Esophagus squamous epithelium (tissue), 5 donors: Measurements from ENCODE around the gene VKORC1L1. TPM values are rescaled to one million over a fixed set of nuclear protein-coding genes. Genes with fewer than 3 reads are reported as not detected.
"Not testable (repeated sequence)": the region's sequence is repeated elsewhere in the genome, so short reads cannot be mapped to it uniquely, and the experiment has no call there.

Experiments
- DNase-seq: peaks from one replicate; lab custom pipeline; 2025; lab: John Stamatoyannopoulos, UW
- H3K27ac ChIP-seq, 4 donors: fragments of 200-600 bp; sonication (generic); one replicate each; pipeline ENCODE4 v1.5.1; 2016 to 2019; ENCODE audit warnings: mild to moderate bottlenecking in 1 of 4
- H3K27me3 ChIP-seq, 4 donors: fragments of 200-600 bp; sonication (generic); 1 replicate in 3 of 4; 2 replicates in 1 of 4; pipeline versions ENCODE4 v1.5.1 to v1.6.0; 2017 to 2021; ENCODE audit warnings: antibody characterized with exemption in 1 of 4
- H3K36me3 ChIP-seq, 3 donors: fragments of 200-600 bp; sonication (generic); one replicate each; pipeline ENCODE4 v1.5.1; 2016 to 2019
- H3K4me1 ChIP-seq, 3 donors: fragments of 200-600 bp; sonication (generic); one replicate each; pipeline ENCODE4 v1.5.1; 2017 to 2019
- H3K4me3 ChIP-seq, 4 donors: fragments of 200-600 bp; sonication (generic); 1 replicate in 3 of 4; 2 replicates in 1 of 4; pipeline ENCODE4 v1.5.1; 2016 to 2019; ENCODE audit warnings: mild to moderate bottlenecking in 2 of 4, moderate library complexity in 1 of 4
- H3K9me3 ChIP-seq, 3 donors: fragments of 200-600 bp; sonication (generic); one replicate each; pipeline ENCODE4 v1.5.1; 2016 to 2019
- CTCF ChIP-seq, 6 experiments: fragments of 450-650 bp in 4 of 6; fragments of 200-600 bp in 2 of 6; sonication (generic) in 2 of 6; IDR thresholded peaks; one replicate each; pipeline ENCODE4 v1.5.1; 2016 to 2019; ENCODE audit warnings: antibody characterized with exemption in 6 of 6, mild to moderate bottlenecking in 4 of 6, moderate library complexity in 4 of 6
- POLR2A ChIP-seq, 4 donors: fragments of 450-650 bp; IDR thresholded peaks; one replicate each; pipeline ENCODE4 v1.6.1; 2017; ENCODE audit warnings: antibody characterized with exemption in 4 of 4, mild to moderate bottlenecking in 4 of 4, moderate library complexity in 3 of 4
- WGBS, 2 donors: methylation state at CpG; one replicate each; pipeline ENCODE4 v1.1.5; 2018; 5-methylcytosine and 5-hydroxymethylcytosine counted together
- intact Hi-C: fragments of 100-400 bp; cut with DNase I; formaldehyde crosslinking; loops from one replicate; pipeline ENCODE4 v1.15.0; 2022
- total RNA-seq, 4 donors: library from RNA; depleted of rRNA; stranded (reverse); fragments of >200 nt; gene quantifications; one replicate each; pipeline ENCODE4 v1.1.0, GENCODE V29; 2016
- donor health status: DM: yes; HTN: yes; CAD: no.

VKORC1L1 gene
- total RNA-seq, 4 donors from 2014 or later, result 7.2 to 18.5 (median 11.2) TPM

- H3K36me3 ChIP-seq, result peaks cover 0 to 13% (median 0%) of the 10 kb centered on the region in 3 donors
- H3K27ac ChIP-seq, result no peak overlapping the region
- H3K27me3 ChIP-seq, result no peaks in the 10 kb centered on the region
- no peaks in the 10 kb centered on the region for H3K4me1 ChIP-seq
- TF ChIP-seq CTCF (IDR thresholded peaks at IDR 0.05) (no peak), POLR2A (IDR thresholded peaks at IDR 0.05) (no peak)
- no peak for DNase-seq
- intact Hi-C loops, result no loop called here
- no peaks in the 10 kb centered on the region for H3K9me3 ChIP-seq
- no peak overlapping the region for H3K4me3 ChIP-seq
- WGBS, 2 donors, result 89 to 90% methylated on average over 7 of the region's 7 CpGs
Measured at GRCh38 chr7:65938336-65938895, 65.5 kb downstream of the VKORC1L1 start.

- H3K4me1 ChIP-seq, H3K4me3 ChIP-seq, H3K9me3 ChIP-seq, H3K27me3 ChIP-seq, H3K27ac ChIP-seq, intact Hi-C loops, H3K36me3 ChIP-seq, DNase-seq: not testable (repeated sequence)
- 54 to 58% methylated on average over 1 of the region's 5 CpGs for WGBS, 2 donors
Measured at GRCh38 chr7:65945787-65946186, 72.9 kb downstream of the VKORC1L1 start.

- no peak for DNase-seq
- no peaks in the 10 kb centered on the region for H3K27me3 ChIP-seq
- TF ChIP-seq CTCF (IDR thresholded peaks at IDR 0.05), result no peak
- H3K27ac ChIP-seq, result no peak overlapping the region
- peaks cover 0 to 3% (median 0%) of the 10 kb centered on the region in 3 donors for H3K4me1 ChIP-seq
- no peaks in the 10 kb centered on the region for H3K9me3 ChIP-seq
- H3K4me3 ChIP-seq, result no peak overlapping the region
- H3K36me3 ChIP-seq, result no peaks in the 10 kb centered on the region
- WGBS, 2 donors, result 64 to 68% methylated on average over 4 of the region's 4 CpGs
- intact Hi-C loops, result no loop called here
Measured at GRCh38 chr7:65946904-65947303, 74.0 kb downstream of the VKORC1L1 start.

- DNase-seq, result no peak
- H3K4me1 ChIP-seq, result peaks cover 0 to 14% (median 0%) of the 10 kb centered on the region in 3 donors
- H3K27ac ChIP-seq, result peak overlapping the region in 1 of 4 donors; percentile 14
- H3K4me3 ChIP-seq, result no peak overlapping the region
- H3K9me3 ChIP-seq, result no peaks in the 10 kb centered on the region
- TF ChIP-seq POLR2A (IDR thresholded peaks at IDR 0.05) (no peak), CTCF (IDR thresholded peaks at IDR 0.05) (no peak)
- intact Hi-C loops, result no loop called here
- H3K27me3 ChIP-seq, result no peaks in the 10 kb centered on the region
- 40 to 73% methylated on average over 9 of the region's 9 CpGs for WGBS, 2 donors
- peaks cover 0 to 34% (median 0%) of the 10 kb centered on the region in 3 donors for H3K36me3 ChIP-seq
Measured at GRCh38 chr7:65951837-65952578, 79.1 kb downstream of the VKORC1L1 start.

- Histone ChIP-seq H3K27me3 (no peaks in the 10 kb centered on the region), H3K9me3 (no peaks in the 10 kb centered on the region), H3K4me3 (no peak overlapping the region), H3K4me1 (peaks cover 0 to 14% (median 0%) of the 10 kb centered on the region in 3 donors), H3K27ac (no peak overlapping the region), H3K36me3 (peaks cover 0 to 45% (median 0%) of the 10 kb centered on the region in 3 donors)
- TF ChIP-seq POLR2A (IDR thresholded peaks at IDR 0.05), result no peak
- no peak for TF ChIP-seq CTCF (IDR thresholded peaks at IDR 0.05)
- intact Hi-C loops, result no loop called here
- DNase-seq, result no peak
- 90 to 91% methylated on average over 5 of the region's 5 CpGs for WGBS, 2 donors
Measured at GRCh38 chr7:65953001-65953720, 80.3 kb downstream of the VKORC1L1 start.
